ENCODE data around the gene SYT13. TPM values are rescaled to one million over a fixed set of nuclear protein-coding genes. Genes with fewer than 3 reads are reported as not detected.

The SYT13 gene
- total RNA-seq, 6 donors from 2014 or later: 0.11 to 0.78 (median 0.30) TPM; not detected in 3

DNA sequence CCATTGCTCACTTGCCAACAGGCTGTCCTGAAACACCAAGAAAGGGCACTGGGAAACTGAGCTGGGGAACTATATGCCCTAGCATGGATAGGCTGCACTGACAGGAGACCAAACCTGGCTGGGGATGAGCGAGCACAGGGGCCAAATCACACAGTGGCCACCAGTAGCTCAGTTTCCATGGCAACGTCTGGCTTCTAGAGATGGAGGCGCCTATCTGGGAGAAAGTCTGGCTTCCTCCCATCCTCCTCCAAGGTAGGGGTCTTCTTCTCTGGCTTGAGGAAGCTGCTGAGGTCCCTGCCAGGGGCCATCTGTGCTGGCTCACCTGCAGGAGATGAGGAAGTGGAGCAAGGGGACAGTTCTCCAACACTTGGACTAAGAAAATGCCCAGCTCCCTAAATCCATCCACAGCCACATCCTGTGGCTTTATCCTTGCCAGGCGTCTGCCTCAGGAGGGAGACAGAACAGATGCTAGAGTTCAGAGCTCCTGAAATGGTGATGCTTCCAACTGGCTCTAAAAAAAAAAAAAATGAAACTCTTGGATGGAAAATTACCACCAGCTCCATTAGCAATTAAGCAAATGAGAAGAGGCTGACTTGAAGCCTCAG is 48.3 kb downstream of the SYT13 start:
- H3K4me3 ChIP-seq: no peak overlapping the region
- DNase-seq (no peak), ATAC-seq (ENCODE audit: low FRiP score in 2 of 2) (no peak)
- H3K27ac ChIP-seq: no peak overlapping the region
- no peak for TF ChIP-seq EP300 (IDR thresholded peaks at IDR 0.05)
- TF ChIP-seq POLR2A (IDR thresholded peaks at IDR 0.05): no peak
- no peak for TF ChIP-seq POLR2AphosphoS5 (IDR thresholded peaks at IDR 0.05)
- TF ChIP-seq CTCF (IDR thresholded peaks at IDR 0.05): no peak
- peaks cover 0 to 3% (median 0%) of the 10 kb centered on the region in 4 donors for H3K4me1 ChIP-seq
- H3K36me3 ChIP-seq: no peaks in the 10 kb centered on the region
- H3K27me3 ChIP-seq: no peaks in the 10 kb centered on the region
- H3K9me3 ChIP-seq: no peaks in the 10 kb centered on the region
- WGBS, 2 donors: 68 to 70% methylated on average over 4 of the region's 4 CpGs

DNA sequence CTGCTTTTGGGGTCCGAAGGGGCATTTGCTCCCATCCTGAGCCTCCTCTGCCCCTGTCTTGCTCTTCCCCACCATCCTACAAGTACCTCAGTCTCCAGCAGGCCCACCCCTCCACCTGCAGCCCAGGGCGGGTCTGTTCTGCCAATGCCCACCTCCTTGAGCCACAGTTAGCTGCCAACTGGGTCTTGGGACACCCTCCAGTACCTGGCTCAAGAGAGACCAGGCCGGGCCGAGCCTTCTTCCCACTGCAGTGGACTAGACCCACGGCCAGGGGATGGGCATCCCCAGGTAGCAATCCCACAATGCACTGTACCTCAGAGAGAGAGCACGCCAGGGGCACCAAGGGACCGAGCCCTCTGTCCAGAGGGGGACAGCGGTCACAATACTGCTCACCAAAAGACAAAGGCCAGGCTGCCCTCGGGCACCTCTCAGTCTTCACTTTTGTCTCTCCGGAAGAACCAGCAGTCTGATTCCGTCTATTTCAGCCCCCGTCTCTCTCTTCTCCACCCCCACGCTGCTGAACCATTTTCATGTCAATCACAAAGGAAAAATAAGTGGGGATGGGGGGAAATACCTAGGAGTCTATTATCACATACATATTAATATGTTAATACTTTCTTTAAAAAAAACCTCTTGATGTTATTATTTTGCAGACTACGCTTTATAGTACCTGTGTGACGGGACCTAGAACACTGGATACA is 51.7 kb downstream of the SYT13 start:
- Histone ChIP-seq H3K36me3 (no peaks in the 10 kb centered on the region), H3K4me1 (peaks cover 0 to 3% (median 0%) of the 10 kb centered on the region in 4 donors), H3K4me3 (no peak overlapping the region), H3K27me3 (no peaks in the 10 kb centered on the region), H3K9me3 (no peaks in the 10 kb centered on the region), H3K27ac (no peak overlapping the region)
- no peak for TF ChIP-seq POLR2A (IDR thresholded peaks at IDR 0.05)
- no peak for TF ChIP-seq CTCF (IDR thresholded peaks at IDR 0.05)
- TF ChIP-seq EP300 (IDR thresholded peaks at IDR 0.05): no peak
- TF ChIP-seq POLR2AphosphoS5 (IDR thresholded peaks at IDR 0.05): no peak
- DNase-seq: peak in 1 of 2 donors; percentile 26
- WGBS, 2 donors: 91 to 94% methylated on average over 15 of the region's 15 CpGs
- no peak for ATAC-seq (ENCODE audit: low FRiP score in 2 of 2)

- Histone ChIP-seq H3K4me1 (peaks cover 0 to 3% (median 0%) of the 10 kb centered on the region in 4 donors), H3K27me3 (no peaks in the 10 kb centered on the region), H3K36me3 (no peaks in the 10 kb centered on the region), H3K9me3 (no peaks in the 10 kb centered on the region), H3K27ac (no peak overlapping the region), H3K4me3 (no peak overlapping the region)
- 72 to 80% methylated on average over 13 to 14 of the region's 14 CpGs for WGBS, 2 donors
- TF ChIP-seq EP300 (IDR thresholded peaks at IDR 0.05) (no peak), POLR2A (IDR thresholded peaks at IDR 0.05) (no peak), POLR2AphosphoS5 (IDR thresholded peaks at IDR 0.05) (no peak), CTCF (IDR thresholded peaks at IDR 0.05) (peak in 1 of 6 experiments; percentile 11)
- ATAC-seq (ENCODE audit: low FRiP score in 2 of 2) (peak in 1 of 2 donors; percentile 8), DNase-seq (peak in 1 of 2 donors; percentile 65)
Measured at GRCh38 chr11:45233804-45234170, 52.4 kb downstream of the SYT13 start.

DNA sequence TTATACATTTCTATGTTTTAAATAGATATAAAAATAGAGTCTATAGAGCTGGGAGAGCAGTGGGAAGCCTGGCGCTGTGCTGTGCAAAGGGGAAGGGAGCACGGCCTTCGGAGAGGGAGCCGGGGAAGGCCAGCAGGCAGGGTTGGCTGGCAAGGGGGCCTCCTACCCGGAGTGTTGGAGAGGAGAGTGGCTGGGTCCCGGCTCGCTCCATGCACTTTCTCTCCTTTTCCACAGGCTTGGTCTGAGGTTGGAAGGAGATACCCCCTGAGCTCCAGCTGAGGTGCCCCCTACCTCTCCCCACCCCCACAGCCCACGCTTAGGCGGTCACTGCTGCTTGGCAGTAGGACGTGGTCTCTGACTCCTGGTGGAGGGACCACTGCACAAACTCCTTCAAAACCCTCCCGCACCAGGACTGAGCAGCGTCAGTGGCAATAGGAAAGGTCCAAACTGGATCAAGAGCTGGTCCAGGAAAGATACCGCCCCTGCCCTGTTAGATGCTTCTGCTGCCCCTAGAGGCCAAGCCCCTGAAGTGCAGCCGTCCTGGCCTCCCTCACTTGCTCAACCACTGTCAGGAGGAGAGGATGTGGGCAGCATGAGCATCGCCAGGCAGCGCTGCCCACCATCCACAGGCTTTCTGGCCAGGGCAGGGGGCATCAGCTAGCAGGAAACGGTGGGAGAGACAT is 52.9 kb downstream of the SYT13 start:
- Histone ChIP-seq H3K27me3 (no peaks in the 10 kb centered on the region), H3K36me3 (peaks cover 0 to 2% (median 0%) of the 10 kb centered on the region in 4 donors), H3K4me3 (no peak overlapping the region), H3K4me1 (peaks cover 0 to 3% (median 0%) of the 10 kb centered on the region in 4 donors), H3K27ac (no peak overlapping the region), H3K9me3 (no peaks in the 10 kb centered on the region)
- peak; percentile 38 to 50 for DNase-seq
- WGBS, 2 donors: 57 to 71% methylated on average over 8 to 17 of the region's 17 CpGs
- TF ChIP-seq POLR2AphosphoS5 (IDR thresholded peaks at IDR 0.05) (no peak), CTCF (IDR thresholded peaks at IDR 0.05) (peak; percentile 72 to 96 (median 86))
- peak; percentile 64 to 81 for ATAC-seq (ENCODE audit: low FRiP score in 2 of 2)

Measured in upper lobe of left lung (tissue), 6 donors.